Measurements from ENCODE around the gene BRICD5.
"Not testable (repeated sequence)": the region's sequence is repeated elsewhere in the genome, so short reads cannot be mapped to it uniquely, and the experiment has no call there.

Gene BRICD5

DNA sequence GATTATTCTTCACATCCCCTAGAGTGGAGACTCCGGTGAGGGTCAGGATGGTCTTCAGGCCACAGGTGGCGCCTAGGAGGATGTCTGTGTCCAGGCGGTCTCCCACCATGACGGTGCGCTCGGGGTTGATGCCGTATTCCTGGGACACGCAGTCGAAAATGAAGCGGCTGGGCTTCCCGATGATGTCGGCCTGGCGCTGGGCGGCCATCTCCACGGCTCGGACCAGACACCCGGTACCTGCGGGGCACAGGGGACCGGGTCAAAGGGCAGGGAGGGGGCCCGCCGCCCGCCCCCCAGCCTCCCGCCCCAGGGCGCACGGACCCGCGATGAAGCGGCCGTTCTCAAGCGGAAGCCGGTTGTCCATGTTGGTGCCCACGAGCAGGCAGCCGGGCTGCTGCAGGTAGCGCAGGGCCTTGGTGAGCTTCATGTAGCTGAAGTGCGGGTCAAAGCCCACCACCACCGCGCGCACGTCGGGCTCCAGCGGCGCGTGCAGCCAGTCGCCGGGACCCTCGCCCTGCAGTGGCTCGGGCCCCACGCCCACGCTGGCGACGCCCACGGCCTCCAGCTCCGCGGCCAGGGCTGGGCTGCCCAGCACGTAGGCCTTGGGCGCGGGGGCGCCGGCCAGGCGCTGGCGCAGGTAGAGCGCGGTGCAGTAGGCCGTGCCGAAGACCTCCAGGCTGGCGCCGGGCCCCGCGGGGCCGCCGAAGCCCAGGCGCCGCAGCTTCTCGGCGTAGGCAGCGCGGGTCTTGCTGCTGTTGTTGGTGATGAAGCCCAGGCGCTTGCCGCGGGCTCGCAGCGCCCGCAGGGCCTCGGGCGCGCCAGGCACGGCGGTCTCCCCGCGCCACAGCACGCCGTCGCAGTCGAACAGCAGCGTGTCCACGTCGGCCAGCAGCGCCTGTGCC, 3.4 kb upstream of the BRICD5 start:
- no peak for DNase-seq

DNA sequence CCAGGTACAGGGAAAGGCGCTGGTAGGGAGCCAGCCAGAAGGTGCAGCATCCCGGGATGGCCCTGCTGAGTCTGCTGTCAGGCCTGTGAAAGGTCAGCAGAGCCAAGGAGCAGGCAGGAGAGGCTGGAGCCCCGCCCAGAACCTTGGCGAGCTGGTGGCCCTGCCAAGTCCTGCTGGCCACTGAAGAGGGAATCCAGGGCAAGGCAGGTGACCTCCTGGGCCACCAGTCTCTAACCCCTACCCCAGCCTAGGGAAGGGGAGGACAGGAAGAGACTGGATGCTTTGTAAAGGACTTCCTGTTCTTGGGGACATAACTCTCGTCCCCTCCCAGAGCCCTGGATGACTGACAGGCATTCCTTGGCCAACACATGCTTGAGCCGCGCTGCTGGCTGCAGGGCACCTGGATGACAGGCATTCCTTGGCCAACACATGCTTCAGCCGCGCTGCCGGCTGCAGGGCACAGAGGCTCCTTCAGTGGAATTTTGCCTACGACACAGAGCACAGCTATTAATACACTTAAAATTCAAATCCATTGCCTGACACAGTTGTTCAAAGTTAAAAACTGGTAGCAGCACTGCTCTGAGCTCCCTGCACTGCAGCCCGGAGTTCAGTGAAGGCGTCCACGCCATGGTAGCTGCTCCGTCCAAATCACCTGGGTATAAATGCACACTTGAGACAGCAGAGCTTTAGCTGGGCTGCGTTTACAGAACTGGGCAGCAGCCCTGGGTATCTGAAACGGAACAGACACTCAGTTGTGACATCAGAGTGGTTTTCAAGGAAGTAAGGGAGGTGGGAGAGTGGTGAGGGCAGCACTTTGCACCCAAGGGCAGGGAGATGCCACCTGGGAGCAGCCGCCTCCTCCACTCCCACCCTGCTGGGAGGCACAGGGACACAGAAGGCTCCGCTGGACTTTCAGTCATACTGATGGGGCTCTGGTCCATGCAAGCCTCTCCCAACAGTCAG, 2.0 kb upstream of the BRICD5 start:
- DNase-seq, result no peak

DNA sequence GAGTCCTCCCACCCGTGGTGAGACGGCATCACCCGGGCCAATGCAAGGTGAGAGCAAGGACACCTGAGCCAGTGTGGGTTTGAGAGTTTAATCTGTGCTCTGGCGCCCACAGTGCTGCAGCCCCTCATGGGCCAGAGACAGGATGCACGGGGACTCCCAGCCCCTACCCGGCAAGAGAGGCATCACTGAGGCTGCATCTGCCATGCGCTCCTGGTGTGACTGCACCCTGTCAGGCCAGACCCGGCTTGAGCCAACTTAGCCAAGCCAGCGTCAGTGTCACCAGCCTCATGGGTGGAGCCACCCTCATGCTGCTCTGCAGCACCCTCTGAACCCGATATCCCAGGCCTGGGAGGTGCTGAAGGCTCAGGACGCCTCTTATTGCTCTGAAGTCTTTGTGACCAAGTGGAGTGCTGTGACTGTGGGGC, 1.3 kb upstream of the BRICD5 start:
- no peak for DNase-seq

DNA sequence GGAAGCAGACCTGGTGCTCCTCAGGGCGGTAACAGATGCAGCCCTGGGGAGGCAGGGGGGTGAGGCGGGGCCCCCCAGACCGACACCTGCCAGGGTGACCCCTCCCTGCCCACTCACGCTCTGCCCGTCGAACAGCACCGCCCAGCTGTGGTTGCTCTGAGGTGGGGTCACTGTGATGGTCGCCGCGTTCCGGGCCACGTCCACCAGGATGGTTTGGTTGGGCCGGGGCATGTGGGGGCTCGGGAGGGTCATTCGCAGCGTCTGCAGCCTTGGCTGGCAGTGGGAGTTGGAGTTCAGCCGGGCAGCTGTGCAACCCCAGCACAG, 692 bp downstream of the BRICD5 start:
- no peak for DNase-seq

DNA sequence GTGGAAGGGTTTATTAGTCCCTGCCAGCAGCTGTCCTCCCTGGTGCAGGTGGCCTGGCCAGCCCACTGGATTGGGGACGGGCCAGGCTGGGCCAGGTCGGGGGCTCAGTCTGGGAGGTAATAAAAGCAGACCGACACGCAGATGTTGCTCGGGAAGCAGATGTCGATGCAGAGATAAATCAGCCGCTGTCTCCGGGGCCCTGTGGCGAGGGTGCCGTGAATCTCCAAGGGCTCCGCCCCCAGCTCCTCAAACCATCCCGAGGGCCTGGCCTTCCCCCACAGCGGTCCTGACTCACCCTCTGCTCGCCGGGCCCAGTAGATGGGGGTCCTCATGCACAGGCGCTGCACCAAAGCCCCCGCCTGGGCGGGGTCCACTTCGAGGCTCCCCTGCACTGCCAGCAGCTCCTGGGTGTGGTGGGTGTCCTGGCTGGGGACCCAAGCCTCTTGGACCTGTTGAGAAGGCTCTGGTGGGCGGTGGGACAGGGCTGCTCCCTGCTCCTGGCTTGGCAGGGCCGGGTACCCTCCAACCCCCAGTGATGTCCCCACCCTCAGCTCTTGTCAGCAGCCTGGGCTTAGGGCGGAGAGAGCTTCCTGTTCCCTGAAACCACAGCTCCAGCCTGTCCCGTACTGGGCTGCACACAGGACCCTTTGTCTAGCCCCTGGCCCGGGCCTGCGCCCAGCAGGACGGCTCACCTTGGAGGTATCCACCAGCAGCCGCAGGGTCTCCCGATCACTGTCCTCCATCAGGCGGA, 1.2 kb downstream of the BRICD5 start:
- no peak for DNase-seq

DNA sequence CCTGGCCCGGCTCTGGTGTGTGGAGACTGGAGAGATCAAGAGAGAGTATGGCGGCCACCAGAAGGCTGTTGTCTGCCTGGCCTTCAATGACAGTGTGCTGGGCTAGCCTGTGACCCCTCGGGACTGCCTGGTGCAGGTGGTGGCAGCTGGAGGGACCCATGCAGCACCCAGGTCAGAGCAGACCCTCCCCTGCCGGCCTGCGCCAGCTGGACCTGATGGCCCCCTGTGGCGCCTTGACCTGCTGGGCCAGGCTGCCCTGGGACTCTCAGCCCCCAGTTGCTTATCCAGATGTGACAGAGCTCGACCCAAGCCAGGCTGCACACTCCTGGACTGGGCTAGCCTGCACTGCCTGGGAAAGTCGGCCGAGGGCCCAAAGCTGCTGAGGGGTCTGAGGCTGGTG, 1.9 kb downstream of the BRICD5 start:
- DNase-seq, result no peak

DNA sequence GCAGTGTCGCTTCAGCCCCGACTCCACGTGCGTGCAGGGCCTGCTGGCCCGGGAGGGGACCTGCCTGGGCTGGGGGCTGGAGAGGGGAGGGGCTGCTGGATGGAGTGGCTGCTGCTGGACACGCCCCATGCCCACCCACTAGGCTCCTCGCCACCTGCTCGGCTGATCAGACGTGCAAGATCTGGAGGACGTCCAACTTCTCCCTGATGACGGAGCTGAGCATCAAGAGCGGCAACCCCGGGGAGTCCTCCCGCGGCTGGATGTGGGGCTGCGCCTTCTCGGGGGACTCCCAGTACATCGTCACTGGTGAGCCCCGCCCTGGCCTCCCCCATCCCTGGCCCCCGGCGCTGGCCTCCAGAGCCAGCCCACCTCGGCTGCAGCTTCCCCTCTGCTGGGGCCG, 2.4 kb downstream of the BRICD5 start:
- no peak for DNase-seq

DNA sequence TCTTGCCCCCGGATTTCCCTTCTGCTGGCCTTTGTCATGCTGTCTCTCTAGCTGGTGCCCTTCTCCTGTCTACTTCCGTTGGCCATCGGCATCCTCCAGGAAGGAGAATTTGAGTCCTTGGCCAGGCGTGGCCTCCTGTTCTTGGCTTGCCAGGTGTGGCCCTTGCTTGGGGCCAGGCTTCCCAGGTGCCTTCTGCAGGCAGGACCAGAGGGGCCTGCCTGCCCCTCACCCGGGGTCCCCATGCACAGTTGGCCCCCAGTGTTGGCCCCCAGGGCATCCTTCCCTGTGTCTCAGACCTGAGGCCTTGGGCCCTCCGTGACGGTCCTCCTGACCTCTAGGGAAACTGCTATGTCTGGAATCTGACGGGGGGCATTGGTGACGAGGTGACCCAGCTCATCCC, 2.8 kb downstream of the BRICD5 start:
- DNase-seq, result no peak

DNA sequence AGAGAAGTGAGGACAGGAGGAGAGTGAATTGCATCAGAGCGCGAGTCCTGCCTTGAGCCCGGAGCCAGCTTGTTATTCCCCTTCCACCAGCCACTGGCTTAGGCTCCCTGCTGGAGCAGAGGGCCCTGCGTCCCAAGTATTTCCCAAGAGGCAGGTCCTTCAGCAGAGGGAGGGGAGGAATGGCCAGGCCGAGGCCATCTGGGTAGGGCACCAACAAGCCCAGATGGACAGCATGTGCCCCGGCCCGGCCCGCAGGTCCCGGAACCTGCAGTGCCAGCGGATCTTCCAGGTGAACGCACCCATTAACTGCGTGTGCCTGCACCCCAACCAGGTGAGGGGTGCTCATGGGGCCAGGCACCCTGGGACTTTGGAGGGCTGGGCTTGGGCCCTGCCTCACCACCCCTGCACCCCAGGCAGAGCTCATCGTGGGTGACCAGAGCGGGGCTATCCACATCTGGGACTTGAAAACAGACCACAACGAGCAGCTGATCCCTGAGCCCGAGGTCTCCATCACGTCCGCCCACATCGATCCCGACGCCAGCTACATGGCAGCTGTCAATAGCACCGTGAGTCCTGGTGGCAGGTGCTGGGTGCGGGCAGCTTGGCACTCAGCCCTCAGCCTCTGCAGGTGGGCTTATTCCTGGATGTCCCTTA, 3.8 kb downstream of the BRICD5 start:
- DNase-seq, result no peak

DNA sequence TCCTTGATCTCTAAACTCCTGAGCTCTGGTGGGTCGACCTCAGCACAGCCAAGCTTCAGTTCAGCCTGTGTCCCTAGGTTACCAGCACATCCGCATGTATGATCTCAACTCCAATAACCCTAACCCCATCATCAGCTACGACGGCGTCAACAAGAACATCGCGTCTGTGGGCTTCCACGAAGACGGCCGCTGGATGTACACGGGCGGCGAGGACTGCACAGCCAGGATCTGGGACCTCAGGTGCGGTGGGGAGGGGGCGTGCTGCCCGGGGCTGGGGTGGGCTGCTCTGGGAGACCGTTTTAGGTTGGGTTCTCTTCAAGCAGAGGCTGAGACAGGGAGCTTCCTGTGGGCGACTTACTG, 4.3 kb downstream of the BRICD5 start:
- DNase-seq, result no peak

DNA sequence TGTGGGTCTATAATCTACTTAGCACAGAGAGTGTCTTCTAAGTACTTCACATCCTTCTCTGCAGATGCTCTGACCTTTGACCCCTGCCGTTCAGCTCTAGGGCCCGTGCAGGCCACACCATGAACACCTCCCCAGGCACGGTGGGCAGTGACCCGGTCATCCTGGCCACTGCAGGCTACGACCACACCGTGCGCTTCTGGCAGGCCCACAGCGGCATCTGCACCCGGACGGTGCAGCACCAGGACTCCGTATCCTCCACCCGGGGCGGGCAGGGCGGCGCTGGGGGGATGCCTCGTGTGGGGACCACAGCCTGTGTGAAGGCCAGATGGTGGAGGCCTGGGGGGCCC, 4.7 kb downstream of the BRICD5 start:
- no peak for DNase-seq

DNA sequence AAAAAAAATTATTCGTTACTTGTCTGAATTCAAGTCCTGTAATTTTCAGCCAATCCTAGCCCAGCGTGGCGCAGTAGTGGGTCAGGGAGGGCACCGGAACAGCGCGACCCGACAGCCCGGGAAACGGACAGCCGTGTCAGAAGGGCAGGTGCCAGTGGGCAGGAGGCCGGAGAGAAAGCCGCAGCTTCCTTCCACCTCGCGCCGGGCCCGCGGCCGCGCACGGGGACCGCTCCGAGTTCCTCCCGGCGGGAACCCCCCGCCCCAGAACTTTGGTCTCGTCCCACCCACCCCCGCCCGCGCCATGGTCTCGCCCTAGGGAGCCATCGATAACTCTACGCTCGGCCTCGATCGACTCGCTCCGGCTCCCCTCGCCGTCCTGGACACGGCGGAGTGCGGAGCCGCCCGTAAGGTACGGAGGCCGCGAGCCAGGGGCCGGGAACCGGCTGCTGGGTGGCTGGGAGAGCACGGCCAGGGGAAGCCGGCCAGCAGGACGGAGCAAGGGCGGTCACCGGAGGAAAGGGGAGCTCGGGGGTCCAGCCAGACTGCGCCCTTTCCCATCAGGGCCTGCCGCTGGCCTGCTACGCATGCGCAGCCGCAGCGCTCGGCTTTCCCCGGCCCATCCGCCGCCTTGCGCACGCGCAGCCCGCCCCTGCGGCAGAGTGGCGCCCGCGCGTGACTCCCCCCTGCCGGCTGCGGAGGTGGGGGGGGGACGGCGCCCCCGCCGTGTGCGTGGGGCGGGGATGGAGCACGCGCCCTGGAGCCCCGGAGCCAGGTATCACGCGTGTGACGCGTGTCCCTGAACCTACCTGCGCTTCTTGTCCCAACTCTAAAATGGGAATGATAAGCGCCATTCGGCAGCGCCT, 5.3 kb downstream of the BRICD5 start, which contains the start of gene MLST8:
Gene MLST8 (plus strand): TSS at position 351 of the 863 bp plus-strand sequence. CDS start 632 bp downstream, outside the sequence.
- DNase-seq, result peak; percentile 87

DNA sequence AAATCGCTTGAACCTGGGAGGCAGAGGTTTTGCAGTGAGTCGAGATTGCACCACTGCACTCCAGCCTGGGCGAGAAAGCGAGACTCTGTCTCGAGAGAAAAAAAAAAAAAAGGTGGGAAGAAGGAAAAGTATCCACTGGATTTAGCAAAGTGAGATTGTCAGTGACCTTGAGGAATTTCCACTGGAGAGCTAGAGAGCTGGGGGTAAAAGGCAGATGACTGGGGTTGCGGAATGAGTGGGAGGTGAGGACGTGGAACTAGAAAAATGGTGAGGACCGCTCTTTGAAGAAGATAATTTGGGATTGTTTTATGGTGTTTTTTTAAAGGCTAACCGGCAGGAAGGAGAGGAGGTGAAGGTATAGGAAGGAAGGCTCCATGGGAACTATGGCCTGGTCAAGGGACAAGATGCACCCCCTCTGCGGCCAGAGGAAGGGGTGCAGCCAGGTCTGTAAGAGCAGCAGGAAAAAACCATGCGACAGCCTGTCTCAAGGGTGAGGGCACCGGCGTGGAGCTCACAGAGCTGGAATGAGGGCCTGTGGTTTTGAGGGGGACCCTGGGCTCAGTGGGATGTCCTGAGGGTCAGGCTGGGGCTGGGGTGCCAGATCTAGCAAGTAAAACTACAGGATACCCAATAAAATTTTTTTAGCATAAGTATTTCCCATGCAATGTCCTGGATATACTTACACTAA, 6.1 kb downstream of the BRICD5 start:
- no peak for DNase-seq

DNA sequence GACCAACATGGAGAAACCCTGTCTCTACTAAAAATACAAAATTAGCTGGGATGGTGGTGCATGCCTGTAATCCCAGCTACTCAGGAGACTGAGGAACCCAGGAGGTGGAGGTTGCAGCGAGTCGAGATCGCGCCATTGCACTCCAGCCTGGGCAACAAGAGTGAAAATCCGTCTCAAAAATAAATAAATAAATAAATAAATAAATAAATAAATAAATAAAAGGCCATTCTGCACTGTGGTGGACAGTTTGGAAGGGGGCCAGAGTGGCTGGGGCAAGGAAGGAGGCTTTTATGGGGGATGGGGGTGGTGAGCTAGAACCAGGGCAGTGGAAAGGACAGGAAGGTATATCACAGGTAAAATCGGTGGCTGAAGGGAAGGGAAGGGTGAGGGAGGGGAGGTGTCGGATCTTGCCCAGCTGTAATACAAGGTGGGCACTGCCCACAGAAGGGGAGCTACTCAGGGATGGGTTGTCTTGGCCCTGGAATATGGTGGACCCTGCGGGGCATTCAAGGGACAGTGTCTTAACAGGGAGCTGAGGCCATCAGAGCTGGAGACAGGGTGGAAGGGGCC, 7.5 kb downstream of the BRICD5 start:
- DNase-seq, result not testable (repeated sequence)

DNA sequence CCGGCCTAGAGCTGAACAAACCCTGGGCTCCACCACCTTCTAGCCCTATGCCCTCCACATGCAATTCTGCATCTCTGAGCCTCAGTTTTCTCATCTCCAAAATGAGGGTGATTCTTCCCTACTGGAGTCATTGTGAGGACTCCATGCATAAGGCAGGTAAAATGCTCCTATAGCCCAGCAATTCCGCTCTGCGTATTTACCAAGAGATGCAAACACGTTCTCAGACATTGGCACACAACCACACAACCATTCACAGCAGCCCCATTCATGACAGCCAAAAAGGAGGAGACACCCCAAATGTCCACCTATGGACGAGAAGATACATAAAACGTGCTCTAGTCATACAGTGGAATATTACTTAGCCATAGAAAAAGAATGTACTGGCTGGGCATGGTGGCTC, 10.3 kb downstream of the BRICD5 start:
- no peak for DNase-seq

DNA sequence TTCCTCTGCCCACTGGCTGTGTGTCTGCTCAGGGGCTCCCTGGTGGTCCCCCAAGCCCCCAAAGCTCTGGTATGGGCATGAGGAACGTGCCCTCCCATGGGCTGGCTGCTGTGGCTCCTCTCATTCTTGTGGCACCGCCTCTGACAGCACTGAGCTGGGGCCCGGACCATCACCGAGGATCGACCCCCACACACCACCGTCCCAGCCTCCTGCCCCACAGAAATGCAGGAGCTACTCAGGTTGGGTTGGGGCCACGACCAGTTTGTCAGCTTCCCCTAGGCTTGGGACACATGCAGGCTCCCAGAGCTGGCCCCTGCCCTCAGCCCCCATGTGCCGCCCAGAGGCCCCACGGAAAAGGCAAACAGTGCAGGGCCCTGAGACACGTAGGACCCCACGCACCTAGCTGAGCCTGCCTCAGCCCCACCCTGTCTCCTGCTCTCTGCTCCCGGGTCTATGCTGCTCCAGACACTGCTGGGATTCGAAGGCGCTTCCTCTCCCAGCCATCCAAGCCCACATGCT, 11.0 kb downstream of the BRICD5 start:
- DNase-seq, result no peak

DNA sequence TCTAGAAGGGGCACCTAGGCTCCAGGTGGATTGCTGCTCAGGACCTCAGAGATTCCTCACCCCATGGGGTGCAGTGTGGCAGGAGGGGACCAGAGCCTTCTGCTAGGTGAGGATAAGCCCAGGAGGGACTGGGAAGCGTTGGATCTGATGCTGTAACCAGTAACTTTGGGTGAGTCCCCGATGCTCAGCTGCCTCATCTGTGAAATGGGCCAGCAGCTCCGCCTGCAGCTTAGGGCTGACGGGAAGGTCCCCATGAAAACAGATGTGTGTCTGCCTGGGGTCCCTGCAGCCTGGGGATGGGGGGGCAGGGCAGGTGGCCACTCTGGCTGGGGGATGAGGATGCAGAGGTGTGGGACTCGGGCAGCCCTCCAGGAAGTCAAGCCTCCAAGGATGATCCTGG, 11.6 kb downstream of the BRICD5 start:
- no peak for DNase-seq

DNA sequence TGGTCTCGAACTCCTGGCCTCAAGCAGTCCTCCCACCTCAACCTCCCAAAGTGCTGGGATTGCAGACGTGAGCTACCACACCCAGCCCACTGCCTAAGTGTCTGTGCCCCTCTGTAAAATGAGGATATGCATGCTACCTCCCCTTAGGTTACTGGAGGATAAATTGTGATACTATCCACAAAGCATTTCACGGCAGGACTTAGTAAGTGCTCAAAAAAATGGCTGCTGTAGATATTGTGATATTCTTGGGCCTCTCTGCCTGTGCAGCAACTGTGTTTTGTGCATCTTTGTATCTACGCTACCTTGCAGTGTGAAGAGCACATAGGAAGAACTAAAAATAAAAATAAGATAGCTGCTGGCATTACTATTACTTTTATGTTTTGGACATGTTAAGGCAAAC, 12.4 kb downstream of the BRICD5 start:
- DNase-seq, result no peak

DNA sequence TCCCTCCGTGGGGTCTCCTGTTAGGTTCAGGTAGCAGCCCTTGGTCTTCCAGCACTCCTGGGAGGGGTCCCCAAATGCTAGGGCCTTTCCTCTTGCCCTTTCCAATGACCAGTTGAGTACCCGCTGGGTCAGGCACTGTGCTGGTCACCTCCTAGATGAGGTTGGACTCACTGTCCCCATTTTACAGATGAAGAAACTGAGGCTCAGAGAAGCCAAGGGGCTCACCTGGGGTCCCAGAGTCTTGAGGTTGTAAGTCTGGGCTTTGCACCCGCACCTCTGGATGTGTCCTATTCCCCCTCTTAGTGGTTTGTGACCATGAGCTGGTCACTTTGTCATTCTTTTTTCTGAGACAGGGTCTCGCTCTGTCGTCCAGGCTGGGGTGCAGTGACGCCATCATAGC, 12.9 kb downstream of the BRICD5 start:
- DNase-seq, result no peak

DNA sequence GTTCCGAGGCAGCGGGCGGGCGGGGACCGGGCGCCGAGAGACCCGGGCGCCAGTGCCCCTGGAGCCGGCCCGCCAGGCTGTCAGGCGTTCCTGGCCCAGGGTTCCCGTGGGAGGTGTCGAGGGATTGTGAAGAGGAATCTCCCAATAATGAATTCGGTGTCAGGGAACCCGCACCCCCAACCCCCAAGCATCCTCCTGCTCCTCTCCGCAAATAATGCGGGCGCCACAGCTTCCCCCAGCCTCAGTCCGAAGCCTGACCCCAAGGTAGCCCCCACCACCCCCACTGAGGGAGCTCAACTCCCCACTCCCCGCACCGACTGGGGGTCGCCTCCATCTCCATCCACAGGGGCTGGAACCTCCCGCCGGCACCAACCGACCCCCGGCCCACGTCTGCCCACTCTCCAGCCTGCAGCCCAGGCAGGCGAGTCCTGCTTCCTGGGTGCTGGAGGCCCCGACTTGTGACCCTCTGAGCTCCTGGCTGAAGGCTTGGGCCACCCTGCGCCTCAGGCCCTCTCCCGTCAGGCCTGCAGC, 13.6 kb downstream of the BRICD5 start:
- no peak for DNase-seq

Measured in hematopoietic multipotent progenitor cell treated with erythropoietin and hydrocortisone succinate and interleukin-3 and kit ligand, for 8 days (in vitro differentiated cells).